Nephron (organoid): ENCODE data around the gene ICE1.

Experiments
- H3K27ac Mint-ChIP-seq, 3 experiments: 2 replicates each; pipeline ENCODE4 v1.8.0; 2020; ENCODE audit warnings: mixed read lengths in 3 of 3, mild to moderate bottlenecking in 2 of 3, moderate library complexity in 1 of 3
- H3K27me3 Mint-ChIP-seq: 2 replicates; pipeline ENCODE4 v1.8.0; 2021; ENCODE audit warnings: low read depth, mild to moderate bottlenecking, moderate library complexity, mixed read lengths
- H3K36me3 Mint-ChIP-seq: 2 replicates; pipeline ENCODE4 v1.8.0; 2020; ENCODE audit warnings: low read depth, mixed read lengths
- H3K4me1 Mint-ChIP-seq: 2 replicates; pipeline ENCODE4 v1.8.0; 2020; ENCODE audit warnings: mixed read lengths
- H3K4me3 Mint-ChIP-seq, 3 experiments: 2 replicates each; pipeline ENCODE4 v1.8.0; 2020; ENCODE audit warnings: mild to moderate bottlenecking in 3 of 3, mixed read lengths in 3 of 3, moderate library complexity in 2 of 3
- H3K9me3 Mint-ChIP-seq: 2 replicates; pipeline ENCODE4 v1.8.0; 2020; ENCODE audit warnings: mixed read lengths
- TF ChIP-seq, protein P1 (sequence below), 3 experiments: fragments of 200-600 bp; sonication (generic); IDR thresholded peaks; one replicate each; pipeline ENCODE4 v1.5.0; 2021; ENCODE audit warnings: antibody characterized with exemption in 3 of 3; ENCODE audit not compliant: unreplicated experiment in 3 of 3

ICE1 gene

DNA sequence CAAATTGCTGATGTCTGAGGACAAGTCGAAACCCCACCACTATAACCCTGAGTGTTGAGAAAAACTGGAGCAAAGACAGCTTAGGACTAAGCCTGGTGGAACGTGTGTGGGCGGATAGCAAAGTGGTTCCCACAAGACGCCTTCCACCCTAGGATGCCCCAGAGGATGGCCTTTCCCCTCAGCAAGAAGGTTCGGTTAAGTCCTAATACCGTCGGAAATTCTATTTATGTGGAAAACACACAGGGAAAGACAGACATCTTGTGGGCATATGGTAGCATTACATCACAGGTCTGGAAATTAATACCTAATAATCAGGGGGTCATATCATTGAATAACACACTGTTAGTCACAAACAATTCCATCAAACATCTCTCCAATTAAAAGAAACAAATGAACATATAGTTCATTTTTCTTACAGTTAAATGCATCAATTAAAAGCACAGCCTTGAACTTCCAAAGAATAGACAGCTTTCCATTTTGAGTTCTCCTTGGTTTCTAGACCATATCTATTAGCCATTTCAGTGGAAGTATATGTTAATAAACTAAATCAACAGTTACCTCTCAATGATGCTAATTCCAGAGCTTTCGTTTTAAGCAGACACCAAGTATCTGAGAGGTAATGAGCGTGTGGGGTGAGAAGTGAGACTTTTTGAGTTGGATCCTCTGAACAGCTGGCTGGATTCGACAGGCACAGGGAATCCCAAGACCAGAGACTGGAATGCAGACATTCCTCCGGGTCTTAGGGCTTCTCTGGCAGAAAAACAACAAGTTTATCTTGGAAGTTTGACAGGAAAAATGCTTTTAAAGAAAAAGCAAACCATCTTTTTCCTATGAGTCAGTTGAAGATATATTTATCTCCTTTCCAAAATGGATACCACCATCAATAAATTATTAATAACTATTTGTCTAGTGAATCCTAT is 2.9 kb upstream of the ICE1 start:
- H3K4me1 Mint-ChIP-seq: peaks cover 41% of the 10 kb centered on the region
- H3K27me3 Mint-ChIP-seq: peaks cover 4% of the 10 kb centered on the region
- H3K36me3 Mint-ChIP-seq: no peaks in the 10 kb centered on the region
- H3K27ac Mint-ChIP-seq: peak overlapping the region; percentile 58 to 87 (median 81)
- peak overlapping the region; percentile 51 to 69 (median 57) for H3K4me3 Mint-ChIP-seq
- peaks cover 3% of the 10 kb centered on the region for H3K9me3 Mint-ChIP-seq
- TF ChIP-seq, protein P1, sequence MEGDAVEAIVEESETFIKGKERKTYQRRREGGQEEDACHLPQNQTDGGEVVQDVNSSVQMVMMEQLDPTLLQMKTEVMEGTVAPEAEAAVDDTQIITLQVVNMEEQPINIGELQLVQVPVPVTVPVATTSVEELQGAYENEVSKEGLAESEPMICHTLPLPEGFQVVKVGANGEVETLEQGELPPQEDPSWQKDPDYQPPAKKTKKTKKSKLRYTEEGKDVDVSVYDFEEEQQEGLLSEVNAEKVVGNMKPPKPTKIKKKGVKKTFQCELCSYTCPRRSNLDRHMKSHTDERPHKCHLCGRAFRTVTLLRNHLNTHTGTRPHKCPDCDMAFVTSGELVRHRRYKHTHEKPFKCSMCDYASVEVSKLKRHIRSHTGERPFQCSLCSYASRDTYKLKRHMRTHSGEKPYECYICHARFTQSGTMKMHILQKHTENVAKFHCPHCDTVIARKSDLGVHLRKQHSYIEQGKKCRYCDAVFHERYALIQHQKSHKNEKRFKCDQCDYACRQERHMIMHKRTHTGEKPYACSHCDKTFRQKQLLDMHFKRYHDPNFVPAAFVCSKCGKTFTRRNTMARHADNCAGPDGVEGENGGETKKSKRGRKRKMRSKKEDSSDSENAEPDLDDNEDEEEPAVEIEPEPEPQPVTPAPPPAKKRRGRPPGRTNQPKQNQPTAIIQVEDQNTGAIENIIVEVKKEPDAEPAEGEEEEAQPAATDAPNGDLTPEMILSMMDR (IDR thresholded peaks at IDR 0.05; ENCODE audit: unreplicated experiment in 3 of 3): peak; percentile 82 to 95 (median 87)

DNA sequence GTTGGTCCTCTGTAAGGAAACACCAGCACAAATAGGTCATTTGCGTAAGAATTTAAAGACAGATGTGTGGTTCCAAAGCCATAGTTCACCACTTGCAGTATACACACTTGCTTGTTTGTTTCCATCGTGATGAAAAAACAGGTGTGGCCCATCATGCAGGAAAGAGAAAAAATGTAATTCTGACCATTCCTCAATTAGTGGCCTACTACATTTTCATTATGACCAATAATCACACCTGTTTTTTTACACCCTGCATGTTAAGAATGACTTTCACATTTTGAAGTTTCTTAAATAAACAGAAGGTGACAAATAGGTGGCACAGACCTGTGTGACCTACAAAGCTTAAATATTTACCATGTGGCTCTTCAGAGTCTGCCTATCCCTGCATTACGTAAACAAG is 2.2 kb upstream of the ICE1 start:
- Mint-ChIP-seq H3K9me3 (no peaks in the 10 kb centered on the region), H3K27ac (peak overlapping the region in 1 of 3 experiments; percentile 100), H3K4me3 (peak overlapping the region; percentile 92 to 94 (median 93)), H3K27me3 (peaks cover 4% of the 10 kb centered on the region), H3K36me3 (no peaks in the 10 kb centered on the region), H3K4me1 (peaks cover 41% of the 10 kb centered on the region)
- TF ChIP-seq, protein P1 (IDR thresholded peaks at IDR 0.05; ENCODE audit: unreplicated experiment in 3 of 3): no peak

DNA sequence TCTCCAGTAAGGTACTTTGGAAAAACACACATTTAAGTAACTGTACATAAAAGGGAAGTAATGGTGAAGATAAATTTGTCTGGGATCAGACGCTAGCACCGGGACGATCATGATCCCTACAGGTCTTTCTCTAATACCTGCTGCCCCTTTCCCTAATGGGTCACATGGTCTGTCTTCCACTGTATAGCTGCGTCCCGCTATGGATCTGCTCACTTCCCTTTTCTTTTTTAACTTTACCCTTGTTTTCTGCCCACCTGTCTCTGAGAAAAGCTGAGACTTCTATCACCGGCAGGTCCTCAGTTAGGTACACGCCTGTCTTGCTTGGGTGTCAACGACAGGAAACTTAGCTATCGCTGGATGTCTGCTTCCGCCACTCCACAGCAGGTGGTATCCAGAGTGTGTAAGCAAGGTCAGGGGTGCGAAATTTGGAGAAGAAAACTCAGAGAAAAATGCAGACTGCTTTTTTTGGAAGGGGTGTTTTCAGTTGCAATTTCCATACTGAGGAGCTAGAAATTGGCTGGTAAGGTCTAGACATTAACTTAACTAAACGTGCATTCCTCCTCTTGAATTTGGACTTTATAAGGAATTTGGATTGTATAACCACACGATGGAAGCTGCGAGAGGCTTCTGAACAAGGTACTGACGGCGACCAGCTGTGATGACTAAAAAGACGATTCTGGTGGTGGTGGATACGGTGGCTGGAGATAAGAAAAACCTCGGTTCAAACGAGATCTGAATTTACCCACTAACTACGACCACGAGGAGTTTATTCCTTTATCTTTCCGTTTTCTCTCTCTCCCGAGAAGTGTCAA is 1.1 kb upstream of the ICE1 start:
- peaks cover 4% of the 10 kb centered on the region for H3K27me3 Mint-ChIP-seq
- TF ChIP-seq, protein P1 (IDR thresholded peaks at IDR 0.05; ENCODE audit: unreplicated experiment in 3 of 3): no peak
- H3K9me3 Mint-ChIP-seq: no peaks in the 10 kb centered on the region
- no peaks in the 10 kb centered on the region for H3K36me3 Mint-ChIP-seq
- H3K27ac Mint-ChIP-seq: peak overlapping the region; percentile 99 to 100 (median 100)
- peak overlapping the region; percentile 92 to 94 (median 93) for H3K4me3 Mint-ChIP-seq
- peaks cover 41% of the 10 kb centered on the region for H3K4me1 Mint-ChIP-seq

- TF ChIP-seq, protein P1 (IDR thresholded peaks at IDR 0.05; ENCODE audit: unreplicated experiment in 3 of 3): no peak
- peaks cover under 1% of the 10 kb centered on the region for H3K27me3 Mint-ChIP-seq
- no peaks in the 10 kb centered on the region for H3K36me3 Mint-ChIP-seq
- H3K4me3 Mint-ChIP-seq: peak overlapping the region in 2 of 3 experiments; percentile 92 to 94
- peaks cover 38% of the 10 kb centered on the region for H3K4me1 Mint-ChIP-seq
- H3K9me3 Mint-ChIP-seq: no peaks in the 10 kb centered on the region
- H3K27ac Mint-ChIP-seq: no peak overlapping the region
Observed at GRCh38 chr5:5422819-5423515, 490 bp downstream of the ICE1 start.

GRCh38 chr5:5423586-5423985 is 1.1 kb downstream of the ICE1 start:
- Mint-ChIP-seq H3K4me1 (peaks cover 33% of the 10 kb centered on the region), H3K9me3 (no peaks in the 10 kb centered on the region), H3K4me3 (no peak overlapping the region), H3K36me3 (no peaks in the 10 kb centered on the region), H3K27ac (no peak overlapping the region), H3K27me3 (no peaks in the 10 kb centered on the region)
- TF ChIP-seq, protein P1 (IDR thresholded peaks at IDR 0.05; ENCODE audit: unreplicated experiment in 3 of 3): no peak
